CD4-positive, alpha-beta T cell treated with Interleukin-17A for 4 hours (primary cell): ENCODE results near the gene ABCA12.
"Not testable (repeated sequence)": the region's sequence is repeated elsewhere in the genome, so short reads cannot be mapped to it uniquely, and the experiment has no call there.

Source experiments
- DNase-seq: peaks from one replicate; pipeline ENCODE4 v3.0.0-alpha.2; 2020; ENCODE audit warnings: mixed read lengths

The ABCA12 gene

DNA sequence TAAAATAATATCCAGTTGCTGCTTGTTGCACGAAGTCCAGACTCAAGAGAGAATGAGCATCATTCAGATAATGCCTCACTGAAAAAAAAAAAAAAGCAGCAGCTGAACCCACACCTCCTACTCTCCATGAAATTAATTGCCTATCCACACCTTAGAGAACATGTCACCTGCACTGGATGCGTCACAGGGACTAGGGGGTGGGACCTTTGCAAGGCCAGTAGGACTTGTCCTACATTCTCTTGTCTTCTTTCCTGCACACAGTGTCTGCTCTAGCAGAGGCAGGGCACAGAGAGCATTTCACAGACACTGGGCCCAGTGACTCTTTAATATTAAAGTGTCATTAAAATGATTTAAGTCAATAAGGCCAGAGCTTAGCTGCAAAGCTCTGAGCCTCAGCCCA is at the start of gene ABCA12:
Gene ABCA12 (minus strand): TSS at position 148 of the 400 bp plus-strand sequence. CDS start 418 bp downstream, outside the sequence.
- DNase-seq, result no peak

- no peak for DNase-seq
Measured at GRCh38 chr2:215188078-215188477, 49.7 kb upstream of the ABCA12 start.

GRCh38 chr2:215186021-215186420 is 47.6 kb upstream of the ABCA12 start:
- no peak for DNase-seq

GRCh38 chr2:215178121-215178520 is 39.7 kb upstream of the ABCA12 start:
- no peak for DNase-seq

DNA sequence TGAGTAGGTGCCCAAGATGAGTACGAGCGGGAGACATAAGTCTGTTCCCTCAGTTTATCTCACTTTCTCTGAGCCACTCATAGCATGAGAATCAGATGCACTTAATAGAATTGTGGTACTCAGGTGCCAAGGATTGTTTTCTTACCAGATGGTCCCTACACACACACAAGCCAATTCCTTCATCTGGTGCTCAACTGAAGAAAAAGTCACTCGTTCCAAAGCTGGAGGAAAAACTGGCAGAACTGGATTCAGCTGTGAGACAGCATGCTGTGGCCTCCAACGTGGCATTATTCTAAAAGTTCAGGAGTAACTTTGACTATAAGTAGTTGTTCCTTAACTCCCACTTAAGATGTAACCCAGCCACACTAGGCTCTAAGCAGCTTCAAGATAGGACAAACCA is 33.4 kb upstream of the ABCA12 start:
- DNase-seq, result no peak

DNA sequence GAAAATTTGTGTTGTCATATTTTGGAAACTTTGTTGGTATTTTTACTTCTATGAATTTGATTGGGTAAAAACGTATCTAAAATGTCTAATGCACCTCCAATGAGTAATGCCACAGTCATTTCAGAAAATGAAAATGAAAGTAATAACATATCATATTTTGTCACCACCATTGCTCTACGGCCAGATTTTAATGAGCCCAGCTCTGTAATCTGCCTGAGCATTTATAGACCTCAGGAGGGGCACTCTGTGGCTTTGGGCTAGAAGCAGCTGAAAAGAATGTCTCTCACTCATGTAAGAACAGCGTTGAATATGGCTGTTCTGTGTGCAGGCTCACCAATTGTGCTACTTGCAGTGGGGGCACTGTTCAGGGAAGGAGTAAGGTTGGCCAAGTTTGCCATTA is 32.7 kb upstream of the ABCA12 start:
- DNase-seq, result no peak

DNA sequence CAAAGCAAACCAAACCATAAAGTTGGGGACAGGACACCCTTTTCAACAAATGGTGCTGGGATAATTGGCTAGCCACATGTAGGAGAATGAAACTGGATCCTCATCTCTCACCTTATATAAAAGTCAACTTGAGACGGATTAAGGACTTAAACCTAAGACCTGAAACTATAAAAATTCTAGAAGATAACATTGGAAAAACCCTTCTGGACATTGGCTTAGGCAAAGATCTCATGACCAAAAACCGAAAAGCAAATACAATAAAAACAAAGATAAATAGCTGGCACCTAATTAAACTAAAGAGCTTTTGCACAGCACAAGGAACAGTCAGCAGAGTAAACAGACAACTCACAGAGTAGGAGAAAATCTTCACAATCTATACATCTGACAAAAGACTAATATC is 28.1 kb upstream of the ABCA12 start:
- DNase-seq, result not testable (repeated sequence)

- DNase-seq, result not testable (repeated sequence)
Measured at GRCh38 chr2:215163319-215163718, 24.9 kb upstream of the ABCA12 start.

- DNase-seq, result no peak
Measured at GRCh38 chr2:215161301-215161829, 22.9 kb upstream of the ABCA12 start.

DNA sequence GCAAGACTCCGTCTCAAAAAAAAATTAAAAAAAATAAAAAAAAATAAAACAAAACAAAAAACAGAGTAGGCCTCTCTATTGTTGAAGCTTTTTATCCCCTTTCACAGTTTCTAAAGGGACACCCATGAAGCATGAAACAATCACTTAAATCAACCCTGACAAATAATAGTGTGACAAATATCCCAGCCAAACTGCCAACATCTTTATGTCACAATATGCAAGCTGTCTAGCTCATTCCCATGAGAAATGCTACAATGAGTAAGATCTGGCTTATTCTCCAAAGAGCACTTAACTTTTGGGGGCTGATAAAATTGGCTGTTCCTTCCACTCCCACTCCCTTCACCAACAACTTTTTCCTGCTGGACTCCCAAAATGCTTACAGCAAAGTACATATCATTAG is 21.7 kb upstream of the ABCA12 start:
- DNase-seq, result no peak

DNA sequence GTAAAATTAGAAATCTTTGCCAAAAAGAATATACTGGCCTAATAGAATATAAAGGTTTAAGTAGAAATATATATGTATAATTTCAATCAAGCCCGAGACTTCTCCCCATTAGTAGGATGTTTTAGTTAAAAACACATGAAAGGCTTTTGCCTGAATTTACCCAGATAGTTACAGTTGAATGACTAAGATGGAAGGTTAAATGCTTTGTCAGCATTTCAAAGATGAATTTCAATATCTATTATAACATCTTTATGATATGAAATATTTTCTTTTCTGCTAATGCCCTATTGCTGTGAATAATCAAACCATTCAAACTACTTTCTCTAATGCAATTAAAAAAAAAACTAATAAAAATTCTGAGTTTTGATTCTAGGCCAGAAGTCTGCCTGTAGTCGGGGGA is 18.0 kb upstream of the ABCA12 start:
- no peak for DNase-seq

GRCh38 chr2:215149894-215150293 is 11.5 kb upstream of the ABCA12 start:
- no peak for DNase-seq

DNA sequence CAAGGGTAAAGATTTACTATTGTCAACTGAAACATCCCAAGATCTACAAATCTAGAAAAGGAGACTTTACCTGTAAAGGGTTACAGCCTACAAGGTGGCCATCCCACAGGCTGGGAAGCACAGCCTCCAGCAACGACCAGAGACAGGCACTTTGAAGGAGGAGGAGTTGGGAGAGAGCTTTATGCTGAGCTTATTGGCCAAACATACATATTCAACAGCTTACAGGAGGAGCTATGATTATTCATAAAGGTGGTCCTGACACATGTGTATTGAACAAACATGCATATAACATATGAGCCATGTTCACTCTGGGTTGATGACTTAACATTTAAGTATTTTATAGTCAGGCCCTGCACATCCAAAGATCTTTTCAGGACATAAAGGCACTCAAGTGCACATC is 11.1 kb upstream of the ABCA12 start:
- DNase-seq, result no peak

- DNase-seq, result no peak
Measured at GRCh38 chr2:215149060-215149459, 10.6 kb upstream of the ABCA12 start.

GRCh38 chr2:215145611-215146010 is 7.2 kb upstream of the ABCA12 start:
- DNase-seq, result no peak

GRCh38 chr2:215144106-215144875 is 5.9 kb upstream of the ABCA12 start:
- no peak for DNase-seq

DNA sequence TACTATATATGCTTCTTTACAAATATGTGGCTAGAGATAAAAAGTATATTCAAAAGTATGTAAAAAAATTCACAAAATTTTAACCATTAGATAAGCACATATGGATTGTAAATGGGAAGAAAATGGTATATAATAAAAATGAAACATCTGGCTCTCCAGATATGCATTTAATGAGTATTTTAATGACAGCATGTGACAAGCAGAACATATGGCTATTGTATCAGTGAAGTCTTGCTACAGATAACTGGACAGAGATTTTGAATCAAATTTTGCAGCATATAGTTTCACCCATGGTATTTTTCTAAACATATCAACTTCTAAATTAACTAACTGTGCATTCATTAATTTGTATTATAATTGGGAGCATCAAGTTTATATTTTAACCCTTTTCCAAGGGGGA is 5.0 kb upstream of the ABCA12 start:
- DNase-seq, result no peak

- DNase-seq, result no peak
Measured at GRCh38 chr2:215141706-215142105, 3.3 kb upstream of the ABCA12 start.

DNA sequence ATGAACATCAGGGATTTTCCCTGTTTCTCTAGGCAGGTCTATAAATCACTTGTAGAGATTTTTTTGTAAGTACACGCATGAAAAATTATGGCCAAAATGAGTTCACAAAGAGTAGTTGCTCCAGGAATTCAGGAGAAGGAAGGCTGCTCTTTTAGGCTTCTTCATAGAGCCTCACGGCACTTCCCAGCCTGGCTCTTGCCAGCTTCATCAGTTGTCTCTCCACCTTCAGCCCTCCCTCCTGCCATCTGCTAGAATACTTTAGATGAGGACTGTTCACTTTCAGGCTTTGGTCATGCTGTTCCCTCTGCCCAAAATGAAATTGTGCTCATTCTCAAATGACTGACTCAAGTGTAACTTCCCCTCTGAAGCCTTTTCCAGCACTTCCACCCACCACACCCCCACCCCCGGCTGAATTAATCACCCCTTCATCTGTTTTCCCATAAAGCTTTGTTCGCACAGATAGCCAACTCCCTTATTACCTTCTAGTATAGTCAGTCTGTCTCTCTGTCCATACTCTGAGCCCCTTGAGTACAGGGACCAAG is 1.8 kb upstream of the ABCA12 start:
- no peak for DNase-seq

DNA sequence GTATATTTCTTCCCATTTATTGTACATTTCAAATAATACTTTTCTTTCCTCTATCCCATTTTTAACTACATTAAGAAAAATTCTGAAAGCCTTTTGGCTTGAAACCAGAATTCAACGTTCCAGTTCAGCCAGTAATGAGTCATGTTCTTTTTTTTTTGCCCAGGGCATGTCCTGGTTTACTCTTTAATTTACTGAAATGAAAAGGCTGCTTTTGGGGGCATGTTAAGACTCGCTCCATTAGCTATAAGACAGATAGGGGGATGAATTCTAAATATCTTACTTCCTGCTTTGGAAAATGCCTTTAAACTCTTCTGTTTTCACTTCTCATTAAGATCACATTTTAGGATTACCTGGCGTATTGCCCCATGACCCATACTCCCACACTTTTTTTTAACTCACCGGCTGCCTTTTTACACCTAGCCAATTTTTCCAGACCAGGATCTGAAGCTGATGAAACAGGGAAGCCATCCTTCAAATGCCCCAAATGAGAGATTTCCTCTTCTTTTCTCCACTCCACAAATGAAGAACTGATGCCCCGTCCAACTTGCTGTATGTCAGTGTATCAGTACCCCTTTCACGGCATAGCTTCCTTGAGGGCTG is 585 bp downstream of the ABCA12 start:
- no peak for DNase-seq

- no peak for DNase-seq
Measured at GRCh38 chr2:215137329-215137686, 1.1 kb downstream of the ABCA12 start.

- no peak for DNase-seq
Measured at GRCh38 chr2:215136669-215137328, 1.6 kb downstream of the ABCA12 start.

DNA sequence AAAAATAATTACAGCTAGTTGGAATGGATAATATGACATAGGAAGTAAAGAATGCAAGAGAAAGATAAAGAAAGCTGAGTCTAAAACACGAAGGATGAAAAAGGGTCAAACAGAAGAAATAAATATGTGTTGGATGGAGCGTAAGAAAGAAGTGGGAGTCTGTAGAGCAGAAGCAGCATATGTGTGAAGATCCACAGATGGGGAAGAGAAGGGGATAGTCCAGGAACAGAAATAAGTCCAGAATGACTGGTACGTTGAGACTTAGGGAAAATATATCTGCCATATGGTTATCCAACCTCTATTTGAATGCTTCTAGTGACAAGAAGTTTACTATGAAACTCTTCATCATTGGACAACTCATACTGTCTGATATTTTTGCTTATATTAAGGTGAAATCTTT is 18.0 kb downstream of the ABCA12 start:
- DNase-seq, result no peak

DNA sequence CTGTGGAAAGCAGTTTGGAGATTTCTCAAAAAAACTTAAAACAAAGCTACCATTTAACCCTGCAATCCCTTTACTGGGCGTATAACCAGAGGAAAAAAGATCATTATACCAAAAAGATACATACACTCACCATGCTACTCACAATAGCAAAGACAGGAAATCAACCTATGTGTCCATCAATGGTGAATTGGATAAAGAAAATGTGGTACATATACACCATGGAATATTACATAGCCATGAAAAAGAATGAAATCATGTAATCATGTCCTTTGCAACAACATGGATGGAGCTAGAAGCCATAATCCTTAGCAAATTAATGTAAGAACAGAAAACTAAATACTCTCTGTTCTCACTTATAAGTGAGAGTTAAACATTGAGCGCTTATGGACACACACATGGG is 18.6 kb downstream of the ABCA12 start:
- no peak for DNase-seq
